Activated B cell treated with CpG ODN at 0.5 μM for 24 hours (primary cell): ENCODE data around the gene BNIP3. TPM values are rescaled to one million over a fixed set of nuclear protein-coding genes. Genes with fewer than 3 reads are reported as not detected.

Source experiments
- ATAC-seq: fragments of 200-7000 bp; cut with Tn5 transposase; one replicate; pipeline ENCODE4 v1.10.0; 2021; ENCODE audit warnings: low read depth, mild to moderate bottlenecking, moderate library complexity
- CTCF ChIA-PET: fragments of 350-600 bp; sonication (Branson Sonifier 250); formaldehyde crosslinking; loops from one replicate; lab custom pipeline; 2021; ENCODE audit warnings: antibody characterized with exemption; lab: Charles Lee
- POLR2A ChIA-PET: fragments of 350-600 bp; sonication (Branson Sonifier 250); formaldehyde crosslinking; loops from one replicate; lab custom pipeline; 2021; ENCODE audit warnings: antibody characterized with exemption; lab: Charles Lee
- DNase-seq: peaks from one replicate; pipeline ENCODE4 v3.0.0; 2022
- H3K27ac Mint-ChIP-seq: one replicate; pipeline ENCODE4 v1.8.0; 2020; ENCODE audit warnings: mixed read lengths
- H3K27me3 Mint-ChIP-seq: one replicate; pipeline ENCODE4 v1.8.0; 2021; ENCODE audit warnings: mixed read lengths
- H3K36me3 Mint-ChIP-seq: one replicate; pipeline ENCODE4 v1.8.0; 2021; ENCODE audit warnings: low read depth, mixed read lengths
- H3K4me1 Mint-ChIP-seq: one replicate; pipeline ENCODE4 v1.8.0; 2021; ENCODE audit warnings: mixed read lengths
- H3K4me3 Mint-ChIP-seq: one replicate; pipeline ENCODE4 v1.8.0; 2020; ENCODE audit warnings: mild to moderate bottlenecking, mixed read lengths
- H3K9me3 Mint-ChIP-seq: one replicate; pipeline ENCODE4 v1.8.0; 2020; ENCODE audit warnings: mixed read lengths
- intact Hi-C: fragments of 100-400 bp; cut with micrococcal nuclease; formaldehyde crosslinking; loops from one replicate; pipeline ENCODE4 v1.15.1; 2024
- total RNA-seq: library from RNA; stranded (reverse); gene quantifications from 2 replicates; pipeline ENCODE4 v1.2.3, GENCODE V29; 2022
- TF ChIP-seq, protein P1 (sequence below): fragments of 200-600 bp; IDR thresholded peaks from one replicate; pipeline ENCODE4 v1.8.0; 2022; ENCODE audit warnings: antibody characterized with exemption, mild to moderate bottlenecking

BNIP3 gene
- total RNA-seq, 1 donor from 2014 or later: 10.6 TPM

DNA sequence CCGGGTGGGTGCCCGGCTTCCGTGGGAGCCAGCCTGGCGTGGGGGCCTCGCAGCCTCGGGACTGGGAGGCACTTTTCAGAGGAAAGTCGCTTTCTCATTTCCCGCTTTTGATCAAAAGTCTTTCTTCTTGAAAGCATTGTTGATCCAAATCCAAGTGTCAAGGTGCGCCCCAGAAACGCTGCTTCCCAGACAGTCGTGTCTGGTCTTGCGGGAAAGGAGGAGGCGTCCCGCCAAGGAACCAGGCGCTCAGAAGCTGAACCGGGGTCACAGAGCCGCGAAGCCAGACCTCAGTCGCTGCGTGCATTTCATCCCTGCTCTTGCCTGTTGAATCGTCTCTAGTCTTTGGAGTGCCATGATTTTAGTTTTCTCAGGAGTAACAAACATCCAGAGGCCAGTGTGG lies 1.1 kb upstream of the BNIP3 start:
- POLR2A ChIA-PET: interaction anchor here (2.0 kb wide), 1 partner anchor 82 kb away, joined by 9 read pairs; the partner anchor contains the start of gene PPP2R2D
- Mint-ChIP-seq H3K36me3 (no peaks in the 10 kb centered on the region), H3K4me3 (peak overlapping the region; percentile 70), H3K27me3 (peaks cover 2% of the 10 kb centered on the region), H3K4me1 (peaks cover 10% of the 10 kb centered on the region), H3K9me3 (no peaks in the 10 kb centered on the region), H3K27ac (no peak overlapping the region)
- intact Hi-C loops: loop anchor here (5.0 kb wide), 1 partner anchor 415 kb away; the partner anchor contains the start of gene PWWP2B
- ATAC-seq (no peak), DNase-seq (no peak)
- CTCF ChIA-PET: no interaction called here
- TF ChIP-seq, protein P1, sequence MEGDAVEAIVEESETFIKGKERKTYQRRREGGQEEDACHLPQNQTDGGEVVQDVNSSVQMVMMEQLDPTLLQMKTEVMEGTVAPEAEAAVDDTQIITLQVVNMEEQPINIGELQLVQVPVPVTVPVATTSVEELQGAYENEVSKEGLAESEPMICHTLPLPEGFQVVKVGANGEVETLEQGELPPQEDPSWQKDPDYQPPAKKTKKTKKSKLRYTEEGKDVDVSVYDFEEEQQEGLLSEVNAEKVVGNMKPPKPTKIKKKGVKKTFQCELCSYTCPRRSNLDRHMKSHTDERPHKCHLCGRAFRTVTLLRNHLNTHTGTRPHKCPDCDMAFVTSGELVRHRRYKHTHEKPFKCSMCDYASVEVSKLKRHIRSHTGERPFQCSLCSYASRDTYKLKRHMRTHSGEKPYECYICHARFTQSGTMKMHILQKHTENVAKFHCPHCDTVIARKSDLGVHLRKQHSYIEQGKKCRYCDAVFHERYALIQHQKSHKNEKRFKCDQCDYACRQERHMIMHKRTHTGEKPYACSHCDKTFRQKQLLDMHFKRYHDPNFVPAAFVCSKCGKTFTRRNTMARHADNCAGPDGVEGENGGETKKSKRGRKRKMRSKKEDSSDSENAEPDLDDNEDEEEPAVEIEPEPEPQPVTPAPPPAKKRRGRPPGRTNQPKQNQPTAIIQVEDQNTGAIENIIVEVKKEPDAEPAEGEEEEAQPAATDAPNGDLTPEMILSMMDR: no peak

DNA sequence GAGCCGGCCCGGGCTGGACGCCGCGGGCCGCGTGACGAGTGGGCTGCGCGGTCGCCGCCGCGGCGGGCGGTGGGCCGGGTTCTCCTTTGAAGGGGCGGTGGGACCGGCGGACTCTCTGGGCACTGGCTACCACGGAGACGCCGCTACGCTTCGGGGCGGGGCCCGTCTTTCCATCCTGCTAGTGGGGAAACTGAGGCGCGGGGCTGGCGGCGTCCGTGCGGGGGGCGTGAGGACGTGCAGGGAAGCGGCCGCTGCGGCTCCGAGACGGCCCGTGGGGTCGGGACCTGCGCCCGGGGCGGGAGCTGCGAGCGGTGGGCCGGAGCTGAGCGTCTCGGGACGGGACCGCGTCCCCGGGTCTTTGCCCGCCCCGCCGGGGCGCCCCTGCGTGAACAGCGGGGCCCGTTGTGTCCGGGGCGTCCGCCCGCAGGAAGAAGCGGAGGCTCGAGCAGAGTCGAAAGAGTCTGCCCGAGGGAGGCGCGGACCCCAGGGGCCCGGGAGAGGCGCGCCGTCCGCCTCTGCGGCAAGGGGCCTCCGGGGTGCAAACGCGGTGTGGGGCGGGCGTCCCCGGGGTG lies 548 bp upstream of the BNIP3 start:
- TF ChIP-seq, protein P1: no peak
- H3K27me3 Mint-ChIP-seq: peaks cover 2% of the 10 kb centered on the region
- peak overlapping the region; percentile 78 for H3K4me3 Mint-ChIP-seq
- no peak overlapping the region for H3K27ac Mint-ChIP-seq
- no peaks in the 10 kb centered on the region for H3K36me3 Mint-ChIP-seq
- POLR2A ChIA-PET: interaction anchor here (1.0 to 2.0 kb wide), 2 partner anchors 61 to 82 kb away, joined by 3 to 9 read pairs; partner anchors contain the start of gene PPP2R2D
- CTCF ChIA-PET: no interaction called here
- DNase-seq (no peak), ATAC-seq (no peak)
- intact Hi-C loops: loop anchor here (5.0 kb wide), 1 partner anchor 415 kb away; the partner anchor contains the start of gene PWWP2B
- no peaks in the 10 kb centered on the region for H3K9me3 Mint-ChIP-seq
- H3K4me1 Mint-ChIP-seq: peaks cover 10% of the 10 kb centered on the region

DNA sequence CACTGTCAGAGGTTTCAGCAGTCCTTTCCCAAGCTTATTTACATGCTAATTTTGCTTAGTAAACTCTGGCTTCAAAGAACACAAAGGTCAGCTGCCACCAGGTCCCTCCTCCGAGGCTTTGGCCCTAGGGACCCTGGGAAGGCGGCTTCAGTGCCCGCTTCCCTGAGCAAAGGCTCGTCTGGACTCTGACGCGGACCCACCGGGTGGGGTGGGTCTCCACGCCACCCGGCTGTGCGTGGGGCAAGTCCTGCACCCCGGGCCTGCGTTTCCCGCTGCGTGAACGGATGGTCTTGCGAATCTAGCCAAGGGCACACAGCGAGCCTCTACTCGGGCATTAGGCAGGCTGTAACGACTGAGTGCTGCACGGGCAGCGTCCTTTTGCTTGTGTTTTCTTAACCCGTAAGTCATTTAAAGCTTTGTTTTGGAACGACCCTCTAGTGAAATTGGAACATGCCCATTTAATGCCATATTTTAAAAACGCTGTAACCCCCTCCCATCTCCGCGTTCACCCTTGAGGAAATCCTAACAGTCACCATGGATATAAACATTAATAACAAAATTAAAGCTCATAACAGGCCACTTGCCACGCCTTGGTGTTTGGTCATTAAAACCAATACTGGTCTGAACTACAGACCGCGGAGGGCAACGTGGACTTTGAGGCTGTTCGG lies 828 bp downstream of the BNIP3 start:
- intact Hi-C loops: loop anchor here (1.0 to 5.0 kb wide), 3 partner anchors 81 to 416 kb away; partner anchors contain the start of genes LRRC27 and PWWP2B
- CTCF ChIA-PET: no interaction called here
- peaks cover 1% of the 10 kb centered on the region for H3K27me3 Mint-ChIP-seq

DNA sequence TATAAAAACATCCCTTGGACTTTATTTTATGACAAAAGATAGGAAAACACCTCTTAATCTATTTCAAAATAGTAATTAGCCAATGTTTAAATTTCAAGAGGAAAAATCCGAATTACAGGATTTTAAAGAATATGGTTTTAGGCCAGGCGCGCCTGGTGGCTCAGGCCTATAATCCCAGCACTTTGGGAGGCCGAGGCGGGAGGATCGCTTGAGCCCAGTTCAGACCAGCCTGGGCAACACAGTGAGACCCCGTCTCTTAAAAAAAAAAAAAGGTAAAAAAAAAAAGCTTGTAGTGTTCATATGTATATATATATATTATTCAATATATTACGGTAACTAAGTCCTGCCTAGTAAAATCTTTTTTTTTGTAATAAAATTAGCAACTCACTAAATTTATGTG lies 1.4 kb downstream of the BNIP3 start:
- DNase-seq: no peak
- H3K4me1 Mint-ChIP-seq: peaks cover 10% of the 10 kb centered on the region
- no peaks in the 10 kb centered on the region for H3K9me3 Mint-ChIP-seq
- TF ChIP-seq, protein P1: no peak
- no peak overlapping the region for H3K27ac Mint-ChIP-seq
- ChIA-PET CTCF (no interaction called here), POLR2A (interaction anchor here (0.6 kb wide), 1 partner anchor 17 kb away, joined by 3 read pairs; no protein-coding TSS in a partner anchor)
- peak overlapping the region; percentile 50 for H3K4me3 Mint-ChIP-seq
- intact Hi-C loops: loop anchor here (2.0 to 5.0 kb wide), 2 partner anchors 352 to 417 kb away; partner anchors contain the start of genes LRRC27 and PWWP2B
- H3K27me3 Mint-ChIP-seq: no peaks in the 10 kb centered on the region
- H3K36me3 Mint-ChIP-seq: peaks cover 3% of the 10 kb centered on the region
- ATAC-seq: no peak

More for the DNA sequence above, 828 bp downstream of the BNIP3 start:
- DNase-seq (no peak), ATAC-seq (no peak)
- H3K36me3 Mint-ChIP-seq: no peaks in the 10 kb centered on the region
- peaks cover 10% of the 10 kb centered on the region for H3K4me1 Mint-ChIP-seq
- POLR2A ChIA-PET: interaction anchor here (0.5 to 2.0 kb wide), 4 partner anchors 18 to 80 kb away, joined by 3 to 9 read pairs (median 4); partner anchors contain the start of gene PPP2R2D
- no peaks in the 10 kb centered on the region for H3K9me3 Mint-ChIP-seq
- peak overlapping the region; percentile 35 for H3K27ac Mint-ChIP-seq
- peak overlapping the region; percentile 87 for H3K4me3 Mint-ChIP-seq
- TF ChIP-seq, protein P1: no peak

DNA sequence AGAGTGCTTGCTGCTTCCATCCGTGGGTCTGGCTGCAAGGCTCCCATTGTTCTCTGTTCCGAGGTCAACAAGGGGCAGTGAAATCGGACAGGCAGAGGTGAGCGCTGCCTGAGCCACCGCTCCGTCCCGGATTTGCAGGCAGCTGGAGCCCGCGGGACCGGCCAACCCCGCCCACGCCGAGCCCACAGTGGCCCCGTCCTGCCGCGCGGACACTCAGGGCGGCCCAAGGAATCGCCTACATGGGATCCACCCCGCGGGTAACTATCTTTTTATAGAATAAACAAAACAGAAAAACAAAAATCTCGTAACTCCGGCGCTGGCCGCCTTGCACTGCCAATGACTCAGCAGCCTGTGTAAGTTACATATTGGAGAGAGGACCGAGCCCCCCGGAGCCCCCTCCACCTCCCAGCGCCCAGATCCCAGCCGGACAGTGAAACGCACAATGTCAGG lies 1.9 kb downstream of the BNIP3 start:
- H3K9me3 Mint-ChIP-seq: no peaks in the 10 kb centered on the region
- peaks cover 3% of the 10 kb centered on the region for H3K36me3 Mint-ChIP-seq
- TF ChIP-seq, protein P1: no peak
- ChIA-PET CTCF (no interaction called here), POLR2A (no interaction called here)
- peaks cover 10% of the 10 kb centered on the region for H3K4me1 Mint-ChIP-seq
- intact Hi-C loops: loop anchor here (2.0 to 5.0 kb wide), 2 partner anchors 353 to 417 kb away; partner anchors contain the start of genes LRRC27 and PWWP2B
- H3K27me3 Mint-ChIP-seq: no peaks in the 10 kb centered on the region
- no peak overlapping the region for H3K27ac Mint-ChIP-seq
- DNase-seq: no peak
- peak overlapping the region; percentile 50 for H3K4me3 Mint-ChIP-seq
- no peak for ATAC-seq
